HepG2 (cell line): ENCODE measurements around the gene SERAC1. TPM values are rescaled to one million over a fixed set of nuclear protein-coding genes. Genes with fewer than 3 reads are reported as not detected.
A peak's percentile ranks its signal among the peaks of the same experiment; 100 is the strongest.

Source experiments
- AHDC1 ChIP-seq: sonication (generic); formaldehyde crosslinking; IDR thresholded peaks from 2 replicates; pipeline ENCODE4 v1.5.1; 2020; ENCODE audit warnings: mild to moderate bottlenecking, missing genetic modification reagents, borderline replicate concordance
- ATF3 ChIP-seq: sonication (generic); formaldehyde crosslinking; IDR thresholded peaks from 2 replicates; pipeline ENCODE4 v1.4.0; 2020; ENCODE audit warnings: missing genetic modification reagents
- FOXO1 ChIP-seq: sonication (generic); formaldehyde crosslinking; IDR thresholded peaks from 2 replicates; pipeline ENCODE4 v1.4.0; 2020; ENCODE audit warnings: missing genetic modification reagents
- KLF16 ChIP-seq, 2 experiments: sonication (generic) in 1 of 2; formaldehyde crosslinking in 1 of 2; IDR thresholded peaks; 2 replicates each; pipeline versions ENCODE4 v1.6.1 to v1.8.0; 2016 to 2023; ENCODE audit warnings: missing genetic modification reagents in 2 of 2, missing compliant biosample characterization in 1 of 2
- MEIS1 ChIP-seq: sonication (generic); formaldehyde crosslinking; IDR thresholded peaks from 2 replicates; pipeline ENCODE4 v1.9.0; 2021; ENCODE audit warnings: mild to moderate bottlenecking, missing genetic modification reagents, moderate library complexity, borderline replicate concordance
- POLR2G ChIP-seq: fragments of 200-400 bp; formaldehyde crosslinking; IDR thresholded peaks from 2 replicates; pipeline ENCODE4 v1.6.1; 2018; ENCODE audit warnings: mild to moderate bottlenecking, low read depth, low read length, moderate library complexity
- RBM39 ChIP-seq: fragments of 200-400 bp; formaldehyde crosslinking; IDR thresholded peaks from one replicate; pipeline ENCODE4 v1.6.1; 2018; ENCODE audit warnings: antibody characterized with exemption, mild to moderate bottlenecking, low read depth, low read length; ENCODE audit not compliant: poor library complexity, severe bottlenecking
- SRY ChIP-seq: sonication (generic); formaldehyde crosslinking; IDR thresholded peaks from 2 replicates; pipeline ENCODE4 v1.8.0; 2022; ENCODE audit warnings: mild to moderate bottlenecking, missing genetic modification reagents
- SSRP1 ChIP-seq: IDR thresholded peaks from 2 replicates; pipeline ENCODE4 v1.6.1; 2016; ENCODE audit warnings: control low read depth
- STAG1 ChIP-seq: sonication (generic); formaldehyde crosslinking; IDR thresholded peaks from 2 replicates; pipeline ENCODE4 v1.4.0; 2020; ENCODE audit warnings: missing genetic modification reagents
- ZNF331 ChIP-seq: sonication (generic); formaldehyde crosslinking; IDR thresholded peaks from 2 replicates; pipeline ENCODE4 v1.4.0; 2020; ENCODE audit warnings: missing genetic modification reagents
- ZNF670 ChIP-seq: sonication (generic); formaldehyde crosslinking; IDR thresholded peaks from 2 replicates; pipeline ENCODE4 v1.8.0; 2022; ENCODE audit warnings: mild to moderate bottlenecking, missing genetic modification reagents, borderline replicate concordance
- ZNF703 ChIP-seq: sonication (generic); formaldehyde crosslinking; IDR thresholded peaks from 2 replicates; pipeline ENCODE4 v1.5.1; 2020; ENCODE audit warnings: missing genetic modification reagents, mild to moderate bottlenecking, moderate library complexity, borderline replicate concordance
- polyA plus RNA-seq, 8 experiments: library from polyadenylated mRNA; depleted of rRNA in 3 of 8; stranded (reverse) in 7 of 8; unstranded in 1 of 8; fragments of >200 nt; fragmentation: Illumina TruSeq in 4 of 8; extraction: Trizol in 4 of 8; gene quantifications; 2 replicates each; pipeline versions ENCODE4 v1.2.1 to v1.2.3, GENCODE V29; 2011 to 2016; ENCODE audit warnings: low read depth in 4 of 8, missing spikeins in 1 of 8, mixed read lengths in 1 of 8; ENCODE audit not compliant: insufficient read depth in 1 of 8
- total RNA-seq, 5 experiments: library from RNA; depleted of rRNA; stranded (reverse); fragments of >200 nt; fragmentation: Illumina TruSeq; extraction: Trizol; gene quantifications; 2 replicates each; pipeline ENCODE4 v1.2.3, GENCODE V29; 2016; ENCODE audit warnings: low read depth in 1 of 5
- TF ChIP-seq, protein P1 (sequence below): sonication (generic); formaldehyde crosslinking; IDR thresholded peaks from 2 replicates; pipeline ENCODE4 v1.5.0; 2020; ENCODE audit warnings: mild to moderate bottlenecking, missing genetic modification reagents
- TF ChIP-seq, protein P2 (sequence below): IDR thresholded peaks from 2 replicates; pipeline ENCODE4 v1.6.1; 2012; ENCODE audit warnings: inconsistent platforms
- TF ChIP-seq, protein P3 (sequence below): sonication (generic); formaldehyde crosslinking; IDR thresholded peaks from 2 replicates; pipeline ENCODE4 v1.5.1; 2020; ENCODE audit warnings: mild to moderate bottlenecking, missing genetic modification reagents, moderate library complexity

SERAC1 gene
- total and polyA plus RNA-seq, 2 of the 13 experiments (the other 11 are each of a cell fraction or from before 2014, with no cell fraction given): 4.5 to 8.1 TPM

- TF ChIP-seq AHDC1 (CRISPR knock-in tag) (no peak), STAG1 (CRISPR knock-in tag) (peak; percentile 91), SSRP1 (no peak), ZNF331 (CRISPR knock-in tag) (peak; percentile 62; the same call in 1 of the 2 replicates), POLR2G (no peak), ATF3 (CRISPR knock-in tag) (no peak), FOXO1 (peak; percentile 29; the same call in 1 of the 2 replicates), RBM39 (no peak), ZNF703 (CRISPR knock-in tag) (no peak), KLF16 (CRISPR knock-in tag; IDR thresholded peaks at IDR 0.05) (0 out of 4 replicates have a peak, but pooled peaks of 1 of the 2 experiments have one; percentile 30), SRY (CRISPR knock-in tag) (no peak), MEIS1 (CRISPR knock-in tag) (no peak), ZNF670 (CRISPR knock-in tag) (no peak)
- TF ChIP-seq, protein P1, sequence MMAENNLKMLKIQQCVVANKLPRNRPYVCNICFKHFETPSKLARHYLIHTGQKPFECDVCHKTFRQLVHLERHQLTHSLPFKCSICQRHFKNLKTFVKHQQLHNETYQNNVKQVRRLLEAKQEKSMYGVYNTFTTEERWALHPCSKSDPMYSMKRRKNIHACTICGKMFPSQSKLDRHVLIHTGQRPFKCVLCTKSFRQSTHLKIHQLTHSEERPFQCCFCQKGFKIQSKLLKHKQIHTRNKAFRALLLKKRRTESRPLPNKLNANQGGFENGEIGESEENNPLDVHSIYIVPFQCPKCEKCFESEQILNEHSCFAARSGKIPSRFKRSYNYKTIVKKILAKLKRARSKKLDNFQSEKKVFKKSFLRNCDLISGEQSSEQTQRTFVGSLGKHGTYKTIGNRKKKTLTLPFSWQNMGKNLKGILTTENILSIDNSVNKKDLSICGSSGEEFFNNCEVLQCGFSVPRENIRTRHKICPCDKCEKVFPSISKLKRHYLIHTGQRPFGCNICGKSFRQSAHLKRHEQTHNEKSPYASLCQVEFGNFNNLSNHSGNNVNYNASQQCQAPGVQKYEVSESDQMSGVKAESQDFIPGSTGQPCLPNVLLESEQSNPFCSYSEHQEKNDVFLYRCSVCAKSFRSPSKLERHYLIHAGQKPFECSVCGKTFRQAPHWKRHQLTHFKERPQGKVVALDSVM (CRISPR knock-in tag): no peak
- TF ChIP-seq, protein P2, sequence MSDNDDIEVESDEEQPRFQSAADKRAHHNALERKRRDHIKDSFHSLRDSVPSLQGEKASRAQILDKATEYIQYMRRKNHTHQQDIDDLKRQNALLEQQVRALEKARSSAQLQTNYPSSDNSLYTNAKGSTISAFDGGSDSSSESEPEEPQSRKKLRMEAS: peak; percentile 59; the same call in 1 of the 2 replicates
- TF ChIP-seq, protein P3, sequence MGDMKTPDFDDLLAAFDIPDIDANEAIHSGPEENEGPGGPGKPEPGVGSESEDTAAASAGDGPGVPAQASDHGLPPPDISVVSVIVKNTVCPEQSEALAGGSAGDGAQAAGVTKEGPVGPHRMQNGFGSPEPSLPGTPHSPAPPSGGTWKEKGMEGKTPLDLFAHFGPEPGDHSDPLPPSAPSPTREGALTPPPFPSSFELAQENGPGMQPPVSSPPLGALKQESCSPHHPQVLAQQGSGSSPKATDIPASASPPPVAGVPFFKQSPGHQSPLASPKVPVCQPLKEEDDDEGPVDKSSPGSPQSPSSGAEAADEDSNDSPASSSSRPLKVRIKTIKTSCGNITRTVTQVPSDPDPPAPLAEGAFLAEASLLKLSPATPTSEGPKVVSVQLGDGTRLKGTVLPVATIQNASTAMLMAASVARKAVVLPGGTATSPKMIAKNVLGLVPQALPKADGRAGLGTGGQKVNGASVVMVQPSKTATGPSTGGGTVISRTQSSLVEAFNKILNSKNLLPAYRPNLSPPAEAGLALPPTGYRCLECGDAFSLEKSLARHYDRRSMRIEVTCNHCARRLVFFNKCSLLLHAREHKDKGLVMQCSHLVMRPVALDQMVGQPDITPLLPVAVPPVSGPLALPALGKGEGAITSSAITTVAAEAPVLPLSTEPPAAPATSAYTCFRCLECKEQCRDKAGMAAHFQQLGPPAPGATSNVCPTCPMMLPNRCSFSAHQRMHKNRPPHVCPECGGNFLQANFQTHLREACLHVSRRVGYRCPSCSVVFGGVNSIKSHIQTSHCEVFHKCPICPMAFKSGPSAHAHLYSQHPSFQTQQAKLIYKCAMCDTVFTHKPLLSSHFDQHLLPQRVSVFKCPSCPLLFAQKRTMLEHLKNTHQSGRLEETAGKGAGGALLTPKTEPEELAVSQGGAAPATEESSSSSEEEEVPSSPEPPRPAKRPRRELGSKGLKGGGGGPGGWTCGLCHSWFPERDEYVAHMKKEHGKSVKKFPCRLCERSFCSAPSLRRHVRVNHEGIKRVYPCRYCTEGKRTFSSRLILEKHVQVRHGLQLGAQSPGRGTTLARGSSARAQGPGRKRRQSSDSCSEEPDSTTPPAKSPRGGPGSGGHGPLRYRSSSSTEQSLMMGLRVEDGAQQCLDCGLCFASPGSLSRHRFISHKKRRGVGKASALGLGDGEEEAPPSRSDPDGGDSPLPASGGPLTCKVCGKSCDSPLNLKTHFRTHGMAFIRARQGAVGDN: peak; percentile 35
Measured at GRCh38 chr6:158205169-158205944, 37.3 kb upstream of the SERAC1 start (continued).
